Spinal cord (tissue), 10 donors: ENCODE results near the gene PRSS27. TPM values are rescaled to one million over a fixed set of nuclear protein-coding genes. Genes with fewer than 3 reads are reported as not detected.

ENCODE experiments used
- DNase-seq, 6 donors: peaks; one replicate each; pipeline versions ENCODE4 v3.0.0 to v3.0.0-alpha.2; 2013 to 2015; ENCODE audit warnings: low spot score in 6 of 6, low read depth in 4 of 6
- H3K27ac ChIP-seq: one replicate; pipeline ENCODE4 v1.5.1; 2013; ENCODE audit warnings: low read depth, low read length, control low read depth
- H3K27me3 ChIP-seq: one replicate; pipeline ENCODE4 v1.6.1; 2013; ENCODE audit warnings: low read length; ENCODE audit not compliant: control insufficient read depth, insufficient read depth
- H3K36me3 ChIP-seq: one replicate; pipeline ENCODE4 v1.6.1; 2013; ENCODE audit warnings: low read length; ENCODE audit not compliant: control insufficient read depth, insufficient read depth
- H3K4me1 ChIP-seq: one replicate; pipeline ENCODE4 v1.6.1; 2013; ENCODE audit warnings: low read length; ENCODE audit not compliant: control insufficient read depth, insufficient read depth
- H3K4me3 ChIP-seq: one replicate; pipeline ENCODE4 v1.5.1; 2013; ENCODE audit warnings: low read depth, low read length, control low read depth
- H3K9me3 ChIP-seq: one replicate; pipeline ENCODE4 v1.6.1; 2013; ENCODE audit warnings: low read length; ENCODE audit not compliant: control insufficient read depth, insufficient read depth
- WGBS: methylation state at CpG from one replicate; pipeline ENCODE4 v1.1.5; 2013; ENCODE audit warnings: missing lambda C conversion rate; ENCODE audit not compliant: insufficient coverage; 5-methylcytosine and 5-hydroxymethylcytosine counted together
- polyA plus RNA-seq, 2 donors: library from polyadenylated mRNA; unstranded; fragments of 120-200 nt; gene quantifications; one replicate each; pipeline ENCODE4 v1.2.1, GENCODE V29; 2013; ENCODE audit not compliant: insufficient read length in 2 of 2
- total RNA-seq, 2 donors: library from RNA; depleted of rRNA in 1 of 2; stranded (reverse); fragments of 120-200 nt in 1 of 2; fragments of >200 nt in 1 of 2; gene quantifications; one replicate each; pipeline versions ENCODE4 v1.2.3 to v1.2.4, GENCODE V29; 2013 to 2014
- donor health status: healthy.

The PRSS27 gene
- total and polyA plus RNA-seq, 4 donors, result 2.1 to 11.5 (median 6.1) TPM

DNA sequence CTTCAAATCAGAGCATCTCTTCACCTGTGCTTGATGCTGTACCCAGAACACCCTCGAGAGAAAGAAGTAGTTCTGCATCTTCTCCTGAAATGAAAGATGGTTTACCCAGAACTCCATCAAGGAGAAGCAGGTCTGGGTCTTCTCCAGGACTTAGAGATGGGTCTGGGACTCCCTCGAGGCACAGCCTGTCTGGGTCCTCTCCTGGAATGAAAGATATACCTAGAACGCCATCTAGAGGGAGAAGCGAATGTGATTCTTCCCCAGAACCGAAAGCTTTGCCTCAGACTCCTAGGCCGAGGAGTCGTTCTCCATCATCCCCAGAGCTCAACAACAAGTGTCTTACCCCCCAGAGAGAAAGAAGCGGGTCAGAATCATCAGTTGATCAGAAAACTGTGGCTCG, 44.7 kb upstream of the PRSS27 start:
- Histone ChIP-seq H3K27me3 (no peaks in the 10 kb centered on the region), H3K4me1 (no peaks in the 10 kb centered on the region), H3K36me3 (peaks cover 93% of the 10 kb centered on the region), H3K4me3 (no peak overlapping the region), H3K27ac (no peak overlapping the region), H3K9me3 (no peaks in the 10 kb centered on the region)
- WGBS, result 97% methylated on average over 9 of the region's 9 CpGs
- DNase-seq, result no peak

DNA sequence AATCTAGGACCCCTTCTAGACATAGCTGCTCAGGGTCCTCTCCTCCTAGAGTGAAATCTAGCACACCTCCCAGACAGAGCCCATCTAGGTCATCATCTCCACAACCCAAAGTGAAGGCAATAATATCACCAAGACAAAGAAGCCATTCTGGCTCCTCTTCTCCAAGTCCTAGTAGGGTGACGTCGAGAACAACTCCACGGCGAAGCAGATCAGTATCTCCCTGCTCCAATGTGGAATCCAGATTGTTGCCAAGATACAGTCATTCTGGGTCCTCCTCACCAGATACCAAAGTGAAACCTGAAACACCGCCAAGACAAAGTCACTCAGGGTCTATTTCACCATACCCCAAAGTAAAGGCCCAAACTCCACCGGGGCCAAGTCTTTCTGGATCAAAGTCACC, 43.1 kb upstream of the PRSS27 start:
- Histone ChIP-seq H3K9me3 (no peaks in the 10 kb centered on the region), H3K4me1 (no peaks in the 10 kb centered on the region), H3K27me3 (no peaks in the 10 kb centered on the region), H3K36me3 (peaks cover 93% of the 10 kb centered on the region), H3K4me3 (no peak overlapping the region), H3K27ac (no peak overlapping the region)
- no peak for DNase-seq
- WGBS, result 100% methylated on average over 6 of the region's 6 CpGs

DNA sequence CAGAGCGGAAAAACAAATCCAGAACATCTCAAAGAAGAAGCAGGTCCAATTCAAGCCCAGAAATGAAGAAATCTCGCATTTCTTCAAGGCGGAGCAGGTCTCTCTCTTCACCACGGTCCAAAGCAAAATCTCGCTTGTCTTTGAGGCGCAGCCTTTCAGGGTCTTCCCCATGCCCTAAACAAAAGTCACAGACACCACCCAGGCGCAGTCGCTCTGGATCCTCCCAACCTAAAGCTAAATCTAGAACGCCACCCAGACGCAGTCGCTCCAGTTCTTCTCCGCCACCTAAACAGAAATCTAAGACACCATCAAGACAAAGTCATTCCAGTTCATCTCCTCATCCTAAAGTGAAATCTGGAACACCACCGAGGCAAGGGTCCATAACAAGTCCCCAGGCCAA, 42.7 kb upstream of the PRSS27 start:
- H3K36me3 ChIP-seq, result peaks cover 93% of the 10 kb centered on the region
- no peaks in the 10 kb centered on the region for H3K9me3 ChIP-seq
- H3K4me1 ChIP-seq, result no peaks in the 10 kb centered on the region
- WGBS, result 98% methylated on average over 13 of the region's 13 CpGs
- DNase-seq, result no peak
- no peak overlapping the region for H3K4me3 ChIP-seq
- no peak overlapping the region for H3K27ac ChIP-seq
- no peaks in the 10 kb centered on the region for H3K27me3 ChIP-seq

DNA sequence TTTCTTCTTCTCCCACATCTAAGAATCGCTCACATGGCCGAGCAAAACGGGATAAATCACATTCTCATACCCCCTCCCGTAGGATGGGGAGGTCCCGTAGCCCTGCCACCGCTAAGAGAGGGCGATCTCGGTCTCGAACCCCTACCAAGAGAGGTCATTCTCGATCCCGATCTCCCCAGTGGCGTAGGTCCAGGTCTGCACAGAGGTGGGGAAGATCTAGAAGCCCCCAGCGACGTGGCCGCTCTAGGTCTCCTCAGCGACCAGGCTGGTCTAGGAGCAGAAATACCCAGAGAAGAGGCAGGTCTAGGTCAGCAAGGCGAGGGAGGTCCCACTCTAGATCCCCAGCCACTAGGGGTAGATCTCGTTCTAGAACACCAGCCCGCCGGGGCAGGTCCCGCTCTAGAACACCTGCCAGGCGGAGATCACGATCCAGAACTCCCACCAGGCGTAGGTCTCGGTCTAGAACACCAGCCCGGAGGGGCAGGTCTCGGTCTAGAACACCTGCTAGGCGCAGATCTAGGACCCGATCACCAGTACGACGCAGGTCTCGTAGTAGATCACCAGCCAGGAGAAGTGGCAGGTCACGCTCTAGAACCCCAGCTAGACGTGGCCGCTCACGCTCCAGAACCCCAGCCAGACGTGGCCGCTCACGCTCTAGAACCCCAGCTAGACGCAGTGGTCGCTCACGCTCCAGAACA, 42.0 kb upstream of the PRSS27 start:
- DNase-seq, result no peak
- peaks cover 93% of the 10 kb centered on the region for H3K36me3 ChIP-seq
- peaks cover 3% of the 10 kb centered on the region for H3K4me1 ChIP-seq
- H3K9me3 ChIP-seq, result no peaks in the 10 kb centered on the region
- H3K27me3 ChIP-seq, result no peaks in the 10 kb centered on the region
- WGBS, result over 99% methylated on average over 41 of the region's 42 CpGs
- H3K4me3 ChIP-seq, result no peak overlapping the region
- no peak overlapping the region for H3K27ac ChIP-seq

DNA sequence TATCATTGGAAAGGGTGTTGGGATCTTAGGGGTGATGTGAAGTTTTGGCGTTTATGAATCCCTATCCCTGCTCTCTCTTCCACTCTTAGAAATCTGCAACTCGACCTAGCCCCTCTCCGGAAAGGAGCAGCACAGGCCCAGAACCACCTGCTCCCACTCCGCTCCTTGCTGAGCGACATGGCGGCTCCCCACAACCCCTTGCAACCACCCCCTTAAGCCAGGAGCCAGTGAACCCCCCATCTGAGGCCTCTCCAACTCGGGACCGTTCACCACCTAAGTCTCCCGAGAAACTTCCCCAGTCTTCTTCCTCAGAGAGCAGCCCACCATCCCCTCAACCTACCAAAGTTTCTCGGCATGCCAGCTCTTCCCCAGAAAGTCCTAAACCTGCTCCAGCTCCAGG, 41.4 kb upstream of the PRSS27 start:
- H3K9me3 ChIP-seq, result no peaks in the 10 kb centered on the region
- H3K27ac ChIP-seq, result no peak overlapping the region
- 98% methylated on average over 9 of the region's 10 CpGs for WGBS
- peaks cover 5% of the 10 kb centered on the region for H3K4me1 ChIP-seq
- H3K27me3 ChIP-seq, result no peaks in the 10 kb centered on the region
- no peak for DNase-seq
- H3K4me3 ChIP-seq, result no peak overlapping the region
- H3K36me3 ChIP-seq, result peaks cover 93% of the 10 kb centered on the region

DNA sequence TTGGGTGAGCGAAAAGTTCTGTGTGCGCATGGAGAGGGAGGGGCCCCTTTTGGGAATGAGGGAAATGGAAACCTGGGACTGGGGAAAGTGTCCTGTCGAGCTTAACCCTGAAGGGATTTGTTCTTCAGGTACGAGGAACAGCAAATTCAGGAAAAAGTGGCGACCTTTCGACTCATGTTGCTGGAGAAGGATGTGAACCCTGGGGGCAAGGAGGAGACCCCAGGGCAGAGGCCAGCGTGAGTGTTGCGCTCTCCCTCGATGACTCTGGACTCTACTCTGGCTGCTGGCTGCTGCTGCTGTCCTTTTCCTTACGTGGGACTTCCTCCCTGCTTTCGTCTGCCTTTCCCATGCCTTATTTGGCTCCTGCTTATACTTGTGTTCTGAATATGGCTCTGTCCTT, 37.3 kb upstream of the PRSS27 start:
- DNase-seq, result no peak
- no peaks in the 10 kb centered on the region for H3K27me3 ChIP-seq
- WGBS, result 97% methylated on average over 9 of the region's 11 CpGs
- peaks cover 18% of the 10 kb centered on the region for H3K4me1 ChIP-seq
- H3K9me3 ChIP-seq, result no peaks in the 10 kb centered on the region
- H3K36me3 ChIP-seq, result peaks cover 65% of the 10 kb centered on the region
- no peak overlapping the region for H3K27ac ChIP-seq
- H3K4me3 ChIP-seq, result no peak overlapping the region

DNA sequence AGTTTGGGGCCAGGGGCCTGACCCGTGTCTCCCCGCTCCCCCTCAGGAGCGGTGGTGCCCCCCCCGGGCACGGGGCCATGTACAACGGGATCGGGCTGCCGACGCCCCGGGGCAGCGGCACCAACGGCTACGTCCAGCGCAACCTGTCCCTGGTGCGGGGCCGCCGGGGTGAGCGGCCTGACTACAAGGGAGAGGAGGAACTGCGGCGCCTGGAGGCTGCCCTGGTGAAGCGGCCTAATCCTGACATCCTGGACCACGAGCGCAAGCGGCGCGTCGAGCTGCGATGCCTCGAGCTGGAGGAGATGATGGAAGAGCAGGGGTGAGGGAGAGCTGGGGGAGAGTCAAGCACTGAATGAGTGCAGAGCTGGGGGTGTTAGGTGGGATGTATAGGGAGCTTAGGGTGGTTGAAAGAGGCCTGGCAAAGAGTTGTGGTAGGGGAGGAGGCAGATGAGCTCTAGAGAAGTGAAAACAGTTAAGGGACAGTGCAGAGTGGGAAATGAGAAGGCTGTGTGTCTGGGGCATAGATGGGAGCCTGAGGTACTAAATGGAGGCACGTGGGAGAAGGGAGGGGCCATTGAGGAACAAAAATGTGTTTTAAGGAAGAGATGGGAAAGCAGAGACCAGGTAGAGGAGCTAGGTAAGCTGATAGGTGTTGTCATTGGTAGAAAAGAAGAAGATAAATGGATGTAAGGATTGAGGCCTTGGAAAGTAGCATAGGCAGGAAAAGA, 36.4 kb upstream of the PRSS27 start:
- Histone ChIP-seq H3K4me1 (peaks cover 27% of the 10 kb centered on the region), H3K27me3 (no peaks in the 10 kb centered on the region), H3K27ac (no peak overlapping the region), H3K4me3 (no peak overlapping the region), H3K9me3 (no peaks in the 10 kb centered on the region), H3K36me3 (peaks cover 56% of the 10 kb centered on the region)
- 92% methylated on average over 28 of the region's 30 CpGs for WGBS
- no peak for DNase-seq

DNA sequence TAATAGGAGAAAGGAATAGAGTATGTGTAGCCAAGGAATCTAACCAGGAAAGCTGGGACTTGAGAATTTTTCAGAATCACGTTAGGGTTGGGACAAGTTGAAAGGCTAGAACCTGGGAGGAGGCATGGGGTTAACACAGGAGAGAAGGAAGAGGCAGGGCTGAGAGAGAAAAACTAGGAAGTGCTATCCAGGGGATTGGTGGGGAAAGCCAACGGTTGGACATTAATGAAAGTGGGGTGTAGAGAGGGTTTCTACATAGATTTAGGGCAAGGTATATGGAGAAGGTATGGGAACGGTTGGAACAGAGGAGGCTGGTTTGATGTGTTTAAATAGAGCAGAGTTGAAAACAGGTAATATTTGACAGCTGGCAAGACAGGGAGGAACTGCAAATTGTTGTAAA, 35.1 kb upstream of the PRSS27 start:
- H3K9me3 ChIP-seq, result no peaks in the 10 kb centered on the region
- 63% methylated on average over 3 of the region's 3 CpGs for WGBS
- DNase-seq, result no peak
- no peak overlapping the region for H3K4me3 ChIP-seq
- H3K27me3 ChIP-seq, result no peaks in the 10 kb centered on the region
- H3K27ac ChIP-seq, result no peak overlapping the region
- H3K36me3 ChIP-seq, result peaks cover 48% of the 10 kb centered on the region
- H3K4me1 ChIP-seq, result peaks cover 34% of the 10 kb centered on the region

DNA sequence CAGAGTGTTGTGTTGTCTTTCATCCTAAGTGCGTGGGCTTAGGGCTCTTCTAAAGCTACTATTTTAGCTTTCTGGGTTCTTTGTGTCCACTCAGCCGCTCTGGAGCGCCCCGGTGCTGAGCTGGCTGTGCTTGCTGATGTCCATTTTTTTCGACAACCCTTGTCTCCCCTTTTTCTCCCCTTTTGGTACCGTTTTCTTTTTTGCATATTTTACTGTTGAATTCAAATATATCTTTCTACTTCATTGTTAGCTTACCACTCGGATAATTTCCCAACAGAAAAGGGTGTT, 33.7 kb upstream of the PRSS27 start:
- Histone ChIP-seq H3K27me3 (no peaks in the 10 kb centered on the region), H3K36me3 (peaks cover 42% of the 10 kb centered on the region), H3K4me3 (peak overlapping the region; percentile 95), H3K27ac (peak overlapping the region; percentile 98), H3K9me3 (no peaks in the 10 kb centered on the region), H3K4me1 (peaks cover 34% of the 10 kb centered on the region)
- WGBS, result no CpG with 5 or more reads among the region's 7 CpGs
- DNase-seq, result no peak
